ENCODE measurements around the gene TRPC6.

DNA sequence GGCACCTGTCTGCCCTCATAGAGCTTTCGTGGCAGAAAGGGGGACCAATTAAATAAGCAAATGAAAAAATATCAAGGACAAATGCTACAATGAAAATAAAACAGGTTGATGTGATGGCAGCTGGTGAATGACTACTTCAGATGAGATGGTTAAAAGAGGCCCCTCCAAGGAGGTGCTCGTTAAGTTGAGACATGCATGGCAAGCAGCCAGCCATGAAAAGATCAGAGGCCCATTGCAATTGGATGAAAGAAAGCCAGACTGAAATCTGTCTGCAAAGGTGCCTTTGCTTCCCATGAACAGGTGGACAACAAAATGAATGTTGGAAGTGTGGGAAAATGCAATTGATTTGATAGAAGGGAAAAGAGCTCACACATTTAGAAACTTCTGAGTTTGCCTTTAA is 848 bp upstream of the TRPC6 start:
- no peak for TF ChIP-seq CTCF (IDR thresholded peaks at IDR 0.05; ENCODE audit: borderline replicate concordance, extremely low read depth, low read length, poor library complexity, severe bottlenecking)
- no peak for TF ChIP-seq EZH2 (IDR thresholded peaks at IDR 0.05; ENCODE audit: borderline replicate concordance, low read depth, low read length, severe bottlenecking)

All from DND-41 (cell line).